MM.1S (cell line): ENCODE data around the gene ZNF443.
"Not testable (repeated sequence)": the region's sequence is repeated elsewhere in the genome, so short reads cannot be mapped to it uniquely, and the experiment has no call there.

Experiments
- DNase-seq: peaks from one replicate; pipeline ENCODE4 v3.0.0-alpha.2; 2015
- H2AFZ ChIP-seq: fragments of 300-600 bp; sonication (generic); 2 replicates; pipeline ENCODE4 v1.6.0; 2016; ENCODE audit warnings: antibody characterized with exemption, low read length
- H3F3A ChIP-seq: fragments of 300-600 bp; sonication (generic); 2 replicates; pipeline ENCODE4 v1.6.1; 2016; ENCODE audit warnings: mild to moderate bottlenecking, antibody characterized with exemption, low read length, moderate library complexity, mixed read lengths; ENCODE audit not compliant: insufficient read depth
- H3K27ac ChIP-seq: fragments of 300-600 bp; sonication (generic); 2 replicates; pipeline ENCODE4 v1.5.1; 2016; ENCODE audit warnings: mild to moderate bottlenecking, low read length
- H3K27me3 ChIP-seq: fragments of 300-600 bp; sonication (generic); replicated peaks from 2 replicates; pipeline ENCODE4 v1.6.0; 2016; ENCODE audit warnings: low read length; ENCODE audit not compliant: insufficient read depth
- H3K36me3 ChIP-seq: fragments of 300-600 bp; sonication (generic); replicated peaks from 2 replicates; pipeline ENCODE4 v1.6.1; 2016; ENCODE audit warnings: mild to moderate bottlenecking, low read length, mixed read lengths; ENCODE audit not compliant: insufficient read depth
- H3K4me1 ChIP-seq: fragments of 300-600 bp; sonication (generic); 2 replicates; pipeline ENCODE4 v1.6.1; 2016; ENCODE audit warnings: low read length, mixed read lengths
- H3K4me2 ChIP-seq: fragments of 300-600 bp; sonication (generic); 2 replicates; pipeline ENCODE4 v1.6.0; 2016; ENCODE audit warnings: low read depth, low read length
- H3K4me3 ChIP-seq: fragments of 300-600 bp; sonication (generic); 2 replicates; pipeline ENCODE4 v1.5.1; 2016; ENCODE audit warnings: low read length, mixed read lengths
- H3K79me2 ChIP-seq: fragments of 300-600 bp; sonication (generic); 2 replicates; pipeline ENCODE4 v1.6.1; 2016; ENCODE audit warnings: mixed run types, low read length, mixed read lengths
- H3K9ac ChIP-seq: fragments of 300-600 bp; sonication (generic); 2 replicates; pipeline ENCODE4 v1.6.1; 2016; ENCODE audit warnings: low read length, mixed read lengths
- H3K9me2 ChIP-seq: fragments of 300-600 bp; sonication (generic); replicated peaks from 2 replicates; pipeline ENCODE4 v1.6.1; 2016; ENCODE audit warnings: mild to moderate bottlenecking, low read length, mixed read lengths; ENCODE audit not compliant: insufficient read depth
- H3K9me3 ChIP-seq: fragments of 300-600 bp; sonication (generic); replicated peaks from 2 replicates; pipeline ENCODE4 v1.6.1; 2016; ENCODE audit warnings: mild to moderate bottlenecking, low read length, mixed read lengths; ENCODE audit not compliant: insufficient read depth
- H4K20me1 ChIP-seq: fragments of 300-600 bp; sonication (generic); 2 replicates; pipeline ENCODE4 v1.6.1; 2016; ENCODE audit warnings: mild to moderate bottlenecking, low read length, moderate library complexity, mixed read lengths; ENCODE audit not compliant: insufficient read depth
- CTCF ChIP-seq: fragments of 300-600 bp; sonication (generic); IDR thresholded peaks from 2 replicates; pipeline ENCODE4 v1.5.1; 2016; ENCODE audit warnings: antibody characterized with exemption, low read length, mixed read lengths
- EZH2 ChIP-seq: fragments of 300-600 bp; sonication (generic); optimal IDR thresholded peaks from 2 replicates; pipeline ENCODE3; 2017; ENCODE audit warnings: low read depth, mild to moderate bottlenecking, antibody characterized with exemption, low read length, mixed read lengths
- EZH2phosphoT487 ChIP-seq: fragments of 300-600 bp; sonication (generic); IDR thresholded peaks from 2 replicates; pipeline ENCODE4 v1.6.1; 2018; ENCODE audit warnings: antibody characterized with exemption, low read length

Gene ZNF443

GRCh38 chr19:12391148-12391547, 49.7 kb downstream of the ZNF443 start:
- not testable (repeated sequence) for H3F3A ChIP-seq, H3K27me3 ChIP-seq, H3K79me2 ChIP-seq, H3K4me3 ChIP-seq, H3K36me3 ChIP-seq, H3K9me2 ChIP-seq, H3K9me3 ChIP-seq, H3K4me2 ChIP-seq, H3K4me1 ChIP-seq, H3K9ac ChIP-seq, DNase-seq, H4K20me1 ChIP-seq, H2AFZ ChIP-seq, H3K27ac ChIP-seq

- H3K4me2 ChIP-seq, H2AFZ ChIP-seq, H4K20me1 ChIP-seq, H3K4me1 ChIP-seq, H3K9me2 ChIP-seq, H3K79me2 ChIP-seq, H3K9ac ChIP-seq, H3K4me3 ChIP-seq, DNase-seq, H3K9me3 ChIP-seq, H3K27ac ChIP-seq, H3K27me3 ChIP-seq, H3K36me3 ChIP-seq, H3F3A ChIP-seq: not testable (repeated sequence)
Observed at GRCh38 chr19:12386365-12386764, 54.5 kb downstream of the ZNF443 start.

GRCh38 chr19:12380444-12380737, 60.4 kb downstream of the ZNF443 start:
- H3K9me3 ChIP-seq = no peaks in the 10 kb centered on the region
- no peak overlapping the region for H3K27ac ChIP-seq
- no peaks in the 10 kb centered on the region for H4K20me1 ChIP-seq
- H2AFZ ChIP-seq = no peak overlapping the region
- no peak overlapping the region for H3K9ac ChIP-seq
- H3K27me3 ChIP-seq = no peaks in the 10 kb centered on the region
- no peaks in the 10 kb centered on the region for H3K4me1 ChIP-seq
- no peaks in the 10 kb centered on the region for H3K36me3 ChIP-seq
- H3K4me3 ChIP-seq = no peak overlapping the region
- TF ChIP-seq EZH2phosphoT487 = no peak
- no peak for TF ChIP-seq EZH2
- TF ChIP-seq CTCF = no peak
- H3K4me2 ChIP-seq = no peak overlapping the region
- no peaks in the 10 kb centered on the region for H3F3A ChIP-seq
- no peak for DNase-seq
- H3K9me2 ChIP-seq = no peaks in the 10 kb centered on the region
- no peaks in the 10 kb centered on the region for H3K79me2 ChIP-seq

- Histone ChIP-seq H3K36me3 (no peaks in the 10 kb centered on the region), H3K9me3 (no peaks in the 10 kb centered on the region), H3F3A (no peaks in the 10 kb centered on the region), H3K9me2 (no peaks in the 10 kb centered on the region), H3K27ac (no peak overlapping the region), H3K4me1 (no peaks in the 10 kb centered on the region), H3K9ac (no peak overlapping the region), H3K4me3 (no peak overlapping the region), H3K79me2 (no peaks in the 10 kb centered on the region), H3K4me2 (no peak overlapping the region), H4K20me1 (no peaks in the 10 kb centered on the region), H3K27me3 (no peaks in the 10 kb centered on the region), H2AFZ (no peak overlapping the region)
- TF ChIP-seq EZH2 (no peak), CTCF (no peak), EZH2phosphoT487 (no peak)
- DNase-seq = no peak
Observed at GRCh38 chr19:12379732-12380443, 60.9 kb downstream of the ZNF443 start.
